GM21786 (cell line): ENCODE results near the gene MAP2K6.

ENCODE experiments used
- ATAC-seq: cut with Tn5 transposase; IDR thresholded peaks from one replicate; pipeline ENCODE4 v1.9.1; 2021; ENCODE audit not compliant: unreplicated experiment

The MAP2K6 gene

GRCh38 chr17:69425978-69426377, 11.5 kb downstream of the MAP2K6 start:
- ATAC-seq, result no peak

DNA sequence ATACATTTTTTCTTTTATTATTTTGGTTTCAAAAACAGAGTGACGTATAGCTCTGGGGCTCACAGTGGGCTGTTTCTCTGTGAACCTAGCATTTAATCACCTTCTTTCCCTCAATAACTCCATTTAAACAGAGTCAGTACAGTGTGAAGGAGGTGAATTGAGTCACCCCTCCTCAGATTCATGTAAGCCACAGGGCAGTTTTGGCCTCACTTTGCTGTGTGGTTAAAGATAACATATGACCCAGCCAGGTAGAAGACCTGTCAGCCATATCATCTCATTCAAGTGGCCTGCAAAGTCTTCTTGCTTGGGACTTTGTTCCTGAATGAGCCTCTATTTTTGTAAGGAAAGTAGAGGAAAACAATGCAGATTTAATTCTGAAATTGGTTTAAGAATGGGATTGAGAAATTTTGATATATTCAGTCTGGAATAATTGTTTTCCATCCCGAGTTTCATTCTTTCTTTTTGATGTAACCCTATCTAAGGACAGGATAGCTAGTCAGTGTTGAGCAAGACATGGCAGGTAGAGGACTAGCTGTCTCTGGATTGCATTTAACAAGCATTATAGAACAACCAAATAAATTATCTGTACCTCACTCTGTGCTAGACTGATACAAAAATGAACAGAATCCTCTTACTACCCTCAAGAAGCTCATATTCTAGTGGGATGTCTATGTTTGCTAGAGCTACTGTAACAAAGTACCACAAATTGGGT, 13.1 kb downstream of the MAP2K6 start:
- no peak for ATAC-seq

DNA sequence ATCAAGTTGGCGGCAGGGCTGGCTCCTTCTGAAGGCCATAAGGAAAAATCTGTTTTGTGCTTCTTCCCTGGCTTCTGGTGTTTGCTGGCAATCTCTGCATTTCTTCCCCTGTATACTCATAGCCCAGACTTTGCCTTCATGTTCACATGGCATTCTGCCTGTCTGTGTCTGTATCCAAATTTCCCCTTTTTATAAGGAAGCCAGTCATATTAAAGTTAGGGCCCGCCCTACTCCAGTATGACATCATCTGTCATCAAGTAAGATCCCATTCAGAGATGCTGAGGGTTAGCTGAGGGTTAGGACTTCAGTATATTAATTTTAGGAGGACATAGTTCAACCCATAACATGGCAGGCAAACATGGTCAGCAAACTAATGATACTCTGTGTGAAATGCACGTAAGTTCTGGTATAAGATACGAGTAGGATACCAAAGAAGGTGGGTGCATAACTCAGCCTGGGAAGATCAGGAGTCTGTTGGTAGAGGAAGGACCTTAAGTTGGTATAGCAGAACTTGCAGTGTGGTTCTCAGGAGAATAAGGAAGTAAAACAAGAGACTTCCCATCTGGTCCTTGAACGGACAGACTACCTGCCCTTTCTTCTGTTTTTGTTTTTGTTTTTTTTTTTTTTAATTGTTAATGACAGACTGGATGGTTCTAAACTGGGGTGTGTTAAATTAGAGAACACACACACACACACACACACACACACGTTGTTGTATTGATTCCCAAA, 13.9 kb downstream of the MAP2K6 start:
- ATAC-seq, result peak; percentile 39

DNA sequence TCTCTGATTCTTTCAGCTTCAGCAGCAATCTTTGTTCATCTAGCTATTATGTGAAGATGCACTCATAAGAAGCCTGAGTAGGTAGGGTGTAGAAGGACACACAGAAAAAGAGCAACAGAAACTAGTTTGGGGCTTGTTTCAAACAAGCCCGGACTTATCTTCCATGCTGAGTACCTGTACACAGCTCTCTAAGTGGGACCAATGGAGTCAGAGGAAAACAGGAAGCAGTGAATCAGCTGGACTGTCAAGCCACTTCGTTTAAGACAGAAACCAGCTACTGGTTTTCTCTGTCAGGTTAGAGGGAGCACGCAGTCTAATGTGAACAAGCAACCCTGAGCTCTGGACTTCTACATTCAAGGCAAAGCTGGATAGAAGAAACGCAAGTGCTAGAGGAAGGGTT, 16.0 kb downstream of the MAP2K6 start:
- no peak for ATAC-seq

- ATAC-seq, result no peak
Measured at GRCh38 chr17:69431835-69432234, 17.3 kb downstream of the MAP2K6 start.

DNA sequence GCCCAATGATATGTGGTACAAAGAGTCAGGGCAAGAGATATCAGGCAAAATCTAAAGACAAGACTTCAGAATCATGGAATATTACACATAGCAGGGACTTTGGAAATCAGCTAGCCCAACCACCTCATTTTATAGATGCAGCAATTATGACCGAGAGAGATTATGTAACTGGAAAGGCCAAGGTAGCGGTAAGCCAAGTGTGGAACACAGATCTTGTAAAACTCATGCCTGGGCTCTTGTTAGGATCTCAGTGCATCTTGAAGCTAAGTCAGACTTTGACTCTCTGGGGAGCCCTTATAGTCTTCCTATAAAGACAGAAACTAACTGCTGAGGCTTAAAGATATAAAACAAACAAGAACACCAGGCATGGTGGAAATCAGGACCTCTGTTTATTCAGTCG, 18.6 kb downstream of the MAP2K6 start:
- ATAC-seq, result no peak

DNA sequence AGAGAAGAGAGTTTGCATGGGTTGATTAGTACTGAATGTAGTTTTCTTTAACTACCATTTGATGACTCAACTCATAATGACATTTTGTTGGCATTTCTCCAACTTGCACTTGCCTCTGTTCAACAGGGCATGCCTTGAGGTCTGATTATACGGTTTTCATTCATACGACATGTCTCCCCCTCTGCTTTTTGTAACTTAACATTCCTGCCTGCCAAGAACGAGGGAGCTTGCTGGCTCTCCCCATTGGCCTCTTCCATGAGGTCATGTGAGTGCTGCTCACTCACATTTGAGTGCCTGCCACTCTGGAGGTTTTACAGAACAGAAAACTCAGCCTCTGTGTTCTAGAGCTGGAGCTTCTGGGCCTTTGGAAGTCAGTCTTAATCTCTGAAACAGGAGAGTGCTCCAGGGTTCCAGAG, 19.7 kb downstream of the MAP2K6 start:
- no peak for ATAC-seq

GRCh38 chr17:69435971-69436696, 21.6 kb downstream of the MAP2K6 start:
- ATAC-seq, result no peak

DNA sequence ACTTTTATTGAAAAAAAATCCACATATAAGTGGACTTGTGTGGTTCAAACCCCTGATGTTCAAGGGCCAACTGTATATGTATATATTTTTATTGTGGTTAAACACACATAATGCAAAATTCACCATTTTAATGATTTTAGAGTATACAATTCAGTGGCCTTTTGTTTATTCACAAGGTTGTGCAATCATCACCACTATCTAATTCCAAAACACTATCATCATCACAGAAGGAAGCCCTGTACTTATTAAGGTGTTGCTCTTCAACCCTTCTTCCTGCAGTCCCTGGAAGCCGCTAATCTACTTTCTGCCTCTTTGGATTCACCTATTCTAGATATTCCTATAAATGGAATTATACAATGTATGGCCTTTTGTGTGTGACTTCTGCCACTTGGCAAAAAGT, 23.0 kb downstream of the MAP2K6 start:
- no peak for ATAC-seq

- ATAC-seq, result no peak
Measured at GRCh38 chr17:69438776-69439175, 24.3 kb downstream of the MAP2K6 start.

DNA sequence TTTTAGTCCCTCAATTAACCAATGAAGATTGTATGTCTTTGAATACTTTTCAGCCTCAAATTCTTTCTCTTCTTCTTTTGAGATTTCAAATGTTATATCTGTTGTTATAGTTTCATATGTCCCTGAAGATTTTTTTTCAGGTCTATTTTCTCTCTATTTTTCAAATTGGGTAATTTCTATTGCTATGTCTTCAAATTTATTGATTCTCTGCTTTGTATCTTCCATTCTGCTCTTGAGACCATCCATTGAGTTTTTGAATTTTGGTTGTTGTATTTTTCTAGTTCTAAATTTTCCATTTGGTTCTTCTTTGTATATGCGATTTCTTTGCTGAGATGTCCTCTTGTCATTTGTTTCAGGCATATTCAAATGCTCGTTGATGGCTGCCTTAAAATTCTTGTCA, 26.7 kb downstream of the MAP2K6 start:
- ATAC-seq, result no peak

DNA sequence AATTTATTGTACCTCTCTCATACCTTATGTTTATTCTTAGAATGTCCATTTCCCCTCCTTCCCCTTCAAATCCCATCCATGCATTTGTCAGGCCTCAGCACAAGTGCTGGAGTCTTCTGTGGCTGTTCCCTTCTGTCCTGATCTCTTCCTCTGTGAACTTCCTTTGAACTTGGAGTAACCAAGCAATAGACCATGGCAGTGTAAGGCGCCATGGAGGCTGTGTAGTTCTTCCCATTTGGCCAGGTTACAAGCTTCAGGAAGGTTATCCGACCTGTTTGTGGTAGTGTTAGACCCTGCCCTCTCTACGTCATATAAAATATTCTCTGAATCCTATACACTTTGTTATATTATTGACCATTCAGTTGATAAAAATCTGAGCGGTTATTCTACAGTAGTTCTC, 28.6 kb downstream of the MAP2K6 start:
- no peak for ATAC-seq

DNA sequence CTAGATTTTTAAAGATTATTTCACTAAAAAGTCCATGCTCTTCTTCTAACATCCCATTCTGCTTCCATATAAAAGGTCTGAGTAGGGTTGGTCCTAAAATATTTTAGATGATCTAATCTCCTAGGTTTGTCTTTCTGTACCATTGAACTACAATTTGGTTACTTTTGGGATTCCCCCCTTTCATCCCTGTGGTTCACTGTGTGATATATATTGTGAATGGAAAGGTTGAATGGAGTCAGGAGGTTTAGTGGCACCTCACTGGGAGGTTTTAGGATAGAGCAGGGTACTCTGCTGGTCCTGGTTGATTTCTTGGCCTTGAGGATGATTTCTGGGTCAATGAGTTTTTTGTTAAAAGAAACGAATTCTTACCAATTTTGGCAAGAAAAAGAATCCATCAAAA, 29.5 kb downstream of the MAP2K6 start:
- ATAC-seq, result no peak

DNA sequence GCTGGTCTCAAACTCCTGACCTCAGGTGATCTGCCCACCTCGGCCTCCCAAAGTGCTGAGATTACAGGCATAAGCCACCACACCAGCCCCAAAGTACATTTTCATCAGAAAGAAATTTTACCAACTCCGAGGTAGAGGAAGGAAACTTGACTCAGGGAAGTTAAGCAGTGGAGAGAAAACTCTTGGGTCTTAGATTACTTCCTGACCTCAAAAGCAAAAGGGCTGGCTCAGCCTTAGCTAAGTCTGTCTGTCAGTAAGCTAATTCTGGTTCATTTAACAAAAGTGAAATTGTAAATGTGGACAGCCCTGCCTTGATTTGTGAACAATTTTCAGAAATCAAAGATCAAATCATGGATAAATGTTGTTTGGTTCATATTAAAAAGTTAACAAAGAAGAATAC, 30.6 kb downstream of the MAP2K6 start:
- no peak for ATAC-seq

DNA sequence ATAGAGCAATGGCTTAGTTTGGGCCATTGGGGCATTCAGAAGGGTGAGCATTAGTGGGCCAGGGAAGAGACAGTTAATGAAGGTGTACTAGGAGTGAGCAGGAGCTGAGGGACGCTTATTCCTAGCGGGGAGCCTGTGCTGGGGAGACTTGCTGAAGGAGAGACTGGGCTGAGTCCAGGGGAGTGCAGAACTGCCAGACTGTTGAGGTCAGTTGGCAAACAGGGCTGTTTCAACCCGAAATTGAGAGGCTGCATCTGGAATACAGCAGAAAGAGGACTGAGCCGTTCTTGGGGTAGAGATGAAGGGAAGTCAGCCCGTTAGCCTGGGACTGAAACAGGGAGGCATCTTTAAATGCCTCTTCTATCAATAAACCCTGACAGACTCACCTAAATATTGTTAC, 33.2 kb downstream of the MAP2K6 start:
- no peak for ATAC-seq

DNA sequence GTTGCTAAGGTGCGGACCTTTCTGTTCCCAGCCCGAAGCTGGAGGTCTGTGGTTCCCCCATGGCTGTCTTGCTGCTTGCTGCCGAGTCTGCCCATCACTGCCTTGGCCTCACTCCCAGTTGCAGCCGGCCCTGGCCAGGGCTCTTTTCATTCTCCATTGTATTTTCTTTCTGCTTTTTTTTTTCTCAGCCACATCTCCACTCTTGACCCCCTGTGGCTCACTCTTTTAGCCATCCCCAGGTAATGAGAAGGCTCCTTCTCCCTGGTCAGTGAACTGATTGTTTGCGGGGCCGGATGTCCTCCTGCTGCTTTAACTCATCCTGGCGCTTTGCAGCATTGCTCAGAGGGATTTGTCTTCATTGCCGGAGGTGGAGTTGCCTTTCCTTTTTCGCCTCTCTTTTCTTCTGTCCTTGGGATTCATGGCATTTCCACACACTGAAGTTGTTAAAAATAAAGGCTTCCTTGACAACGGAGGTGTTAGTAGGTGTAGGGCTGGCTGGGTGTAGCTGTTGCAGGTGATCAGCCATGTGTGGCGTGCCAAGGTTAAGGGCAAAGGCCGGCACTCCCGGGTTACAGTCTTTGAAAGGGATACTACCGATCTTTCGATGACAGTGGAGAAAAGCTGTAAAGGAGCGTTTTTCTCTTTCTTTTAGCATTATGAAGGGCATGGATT, 34.1 kb downstream of the MAP2K6 start:
- no peak for ATAC-seq

DNA sequence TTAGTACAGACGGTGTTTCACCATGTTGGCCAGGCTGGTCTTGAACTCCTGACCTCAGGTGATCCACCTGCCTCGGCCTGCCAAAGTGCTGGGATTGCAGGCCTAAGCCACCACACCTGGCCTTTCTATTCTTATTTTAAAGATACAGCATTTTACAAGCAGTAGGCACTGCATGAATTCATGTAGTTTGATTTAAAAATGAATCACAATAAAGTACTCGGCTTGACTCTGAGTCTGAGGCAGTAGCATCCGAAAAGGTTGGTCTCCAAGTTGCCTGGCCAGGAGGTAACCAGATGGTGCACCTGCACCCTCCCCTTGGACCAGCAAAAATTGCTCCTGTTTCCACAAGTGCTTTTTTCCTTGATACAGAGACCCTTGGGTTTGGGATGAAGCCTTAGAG, 35.6 kb downstream of the MAP2K6 start:
- no peak for ATAC-seq

- ATAC-seq, result no peak
Measured at GRCh38 chr17:69450918-69451317, 36.4 kb downstream of the MAP2K6 start.

- peak; percentile 82 for ATAC-seq
Measured at GRCh38 chr17:69451416-69452394, 37.2 kb downstream of the MAP2K6 start.

GRCh38 chr17:69452664-69453260, 38.3 kb downstream of the MAP2K6 start:
- no peak for ATAC-seq
